Kidney (tissue), 14 donors: Measurements from ENCODE around the gene AGBL1. TPM values are rescaled to one million over a fixed set of nuclear protein-coding genes. Genes with fewer than 3 reads are reported as not detected.

Experiments used
- DNase-seq, 5 donors: peaks; one replicate each; pipeline ENCODE4 v3.0.0-alpha.2; 2013 to 2020
- FAIRE-seq: peaks from 2 replicates; lab custom pipeline; 2012; peaks lifted over from hg19 to GRCh38; lab: Jason Lieb, UNC
- H3K27ac ChIP-seq, 2 donors: one replicate each; pipeline ENCODE4 v1.7.0; 2013; ENCODE audit warnings: low read depth in 2 of 2, low read length in 2 of 2, inconsistent platforms in 1 of 2
- H3K27me3 ChIP-seq: one replicate; pipeline ENCODE4 v1.7.1; 2013; ENCODE audit warnings: low read length, inconsistent platforms; ENCODE audit not compliant: control insufficient read depth, insufficient read depth
- H3K36me3 ChIP-seq, 3 donors: one replicate each; pipeline versions ENCODE4 v1.7.0 to v1.7.1; 2013; ENCODE audit warnings: low read length in 3 of 3, control low read depth in 1 of 3, inconsistent platforms in 1 of 3; ENCODE audit not compliant: insufficient read depth in 3 of 3, control insufficient read depth in 2 of 3
- H3K4me1 ChIP-seq, 3 donors: one replicate each; pipeline versions ENCODE4 v1.7.0 to v1.7.1; 2013; ENCODE audit warnings: low read length in 3 of 3, inconsistent platforms in 1 of 3, low read depth in 1 of 3; ENCODE audit not compliant: control insufficient read depth in 2 of 3, insufficient read depth in 2 of 3
- H3K4me3 ChIP-seq, 3 donors: one replicate each; pipeline versions ENCODE4 v1.7.0 to v1.8.1; 2013; ENCODE audit warnings: low read length in 3 of 3, control low read depth in 1 of 3, inconsistent platforms in 1 of 3
- H3K9ac ChIP-seq, 3 donors: one replicate each; pipeline versions ENCODE4 v1.7.0 to v1.7.1; 2013; ENCODE audit warnings: low read length in 3 of 3, control low read depth in 1 of 3, inconsistent platforms in 1 of 3
- H3K9me3 ChIP-seq, 3 donors: one replicate each; pipeline versions ENCODE4 v1.7.0 to v1.7.1; 2013; ENCODE audit warnings: low read length in 3 of 3, control low read depth in 1 of 3, inconsistent platforms in 1 of 3; ENCODE audit not compliant: control insufficient read depth in 2 of 3, insufficient read depth in 1 of 3
- CTCF ChIP-seq: IDR thresholded peaks from 3 replicates; pipeline ENCODE4 v1.5.1; 2012; ENCODE audit warnings: mild to moderate bottlenecking, moderate library complexity, borderline replicate concordance; ENCODE audit not compliant: insufficient read depth; ENCODE audit errors: extremely low read depth
- intact Hi-C: fragments of 100-400 bp; cut with DNase I; formaldehyde crosslinking; loops from one replicate; pipeline ENCODE4 v1.11.1; 2022
- polyA plus RNA-seq: library from polyadenylated mRNA; stranded (reverse); fragments of 350-450 nt; fragmentation: Illumina TruSeq; extraction: RNeasy Lipid Tissue Mini Kit (QIAGEN cat#74804); gene quantifications from one replicate; pipeline ENCODE4 v1.2.3, GENCODE V29; 2014; ENCODE audit warnings: low read depth, low replicate concordance; ENCODE audit not compliant: insufficient read depth
- total RNA-seq: library from RNA; stranded (reverse); fragmentation: NEBNext Ultra II Directional; extraction: Animal tissue kit (Norgen Biotek cat#: 25700); gene quantifications from one replicate; pipeline ENCODE4 v1.2.1, GENCODE V29; 2021
- donor health status: control.
- donor health status: control.
- donor health status: control.
- donor health status: control.
- donor health status: control.
- donor health status: DM: yes; HTN: yes; CAD: no.
- donor health status: Normal renal cell carcinoma (clear cell type).

AGBL1 gene
- total and polyA plus RNA-seq, 2 donors from 2014 or later: not detected

GRCh38 chr15:86743283-86743903, 663.7 kb downstream of the AGBL1 start:
- Histone ChIP-seq H3K4me1 (no peaks in the 10 kb centered on the region), H3K36me3 (no peaks in the 10 kb centered on the region), H3K9me3 (no peaks in the 10 kb centered on the region), H3K9ac (no peak overlapping the region), H3K27ac (no peak overlapping the region), H3K4me3 (no peak overlapping the region), H3K27me3 (no peaks in the 10 kb centered on the region)
- DNase-seq: peak in 4 of 5 donors; percentile 36 to 50 (median 40)
- peak; percentile 38 for TF ChIP-seq CTCF
- intact Hi-C loops: no loop called here
- no peak for FAIRE-seq

GRCh38 chr15:86744198-86744780, 664.6 kb downstream of the AGBL1 start:
- H3K4me1 ChIP-seq: no peaks in the 10 kb centered on the region
- TF ChIP-seq CTCF: no peak
- intact Hi-C loops: no loop called here
- DNase-seq (no peak), FAIRE-seq (no peak)
- no peaks in the 10 kb centered on the region for H3K9me3 ChIP-seq
- H3K9ac ChIP-seq: no peak overlapping the region
- H3K27me3 ChIP-seq: no peaks in the 10 kb centered on the region
- no peak overlapping the region for H3K27ac ChIP-seq
- no peaks in the 10 kb centered on the region for H3K36me3 ChIP-seq
- H3K4me3 ChIP-seq: no peak overlapping the region

- TF ChIP-seq CTCF: no peak
- H3K4me3 ChIP-seq: no peak overlapping the region
- no peaks in the 10 kb centered on the region for H3K4me1 ChIP-seq
- DNase-seq (no peak), FAIRE-seq (no peak)
- intact Hi-C loops: no loop called here
- no peaks in the 10 kb centered on the region for H3K27me3 ChIP-seq
- H3K9me3 ChIP-seq: no peaks in the 10 kb centered on the region
- no peak overlapping the region for H3K27ac ChIP-seq
- no peak overlapping the region for H3K9ac ChIP-seq
- H3K36me3 ChIP-seq: no peaks in the 10 kb centered on the region
Measured at GRCh38 chr15:86751116-86751515, 671.4 kb downstream of the AGBL1 start.
